ENCODE results near the gene TMEM143.

Gene TMEM143

DNA sequence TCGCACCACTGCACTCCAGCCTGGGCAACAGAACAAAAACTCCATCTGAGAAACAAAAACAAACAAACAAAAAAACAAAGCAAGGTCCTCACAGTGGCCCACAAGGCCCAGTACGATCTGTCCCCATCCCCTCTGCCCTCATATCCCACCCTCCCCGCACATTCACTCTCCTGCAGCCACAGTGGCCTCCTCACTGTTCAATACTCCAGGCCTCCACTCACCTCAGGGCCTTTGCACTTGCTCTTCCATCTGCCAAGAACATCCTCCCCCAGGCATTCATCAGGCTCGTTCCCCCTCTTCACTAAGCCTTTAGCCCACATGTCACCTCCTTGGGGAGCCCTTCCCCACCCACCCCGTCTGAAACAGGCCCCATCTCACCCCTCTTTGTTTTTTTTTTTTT is 4.6 kb downstream of the TMEM143 start:
- DNase-seq (ENCODE audit: low read depth in 2 of 2) = no peak

- DNase-seq (ENCODE audit: low read depth in 2 of 2) = no peak
These were observed 8.3 kb downstream of the TMEM143 start for GRCh38 chr19:48355365-48355954.

DNA sequence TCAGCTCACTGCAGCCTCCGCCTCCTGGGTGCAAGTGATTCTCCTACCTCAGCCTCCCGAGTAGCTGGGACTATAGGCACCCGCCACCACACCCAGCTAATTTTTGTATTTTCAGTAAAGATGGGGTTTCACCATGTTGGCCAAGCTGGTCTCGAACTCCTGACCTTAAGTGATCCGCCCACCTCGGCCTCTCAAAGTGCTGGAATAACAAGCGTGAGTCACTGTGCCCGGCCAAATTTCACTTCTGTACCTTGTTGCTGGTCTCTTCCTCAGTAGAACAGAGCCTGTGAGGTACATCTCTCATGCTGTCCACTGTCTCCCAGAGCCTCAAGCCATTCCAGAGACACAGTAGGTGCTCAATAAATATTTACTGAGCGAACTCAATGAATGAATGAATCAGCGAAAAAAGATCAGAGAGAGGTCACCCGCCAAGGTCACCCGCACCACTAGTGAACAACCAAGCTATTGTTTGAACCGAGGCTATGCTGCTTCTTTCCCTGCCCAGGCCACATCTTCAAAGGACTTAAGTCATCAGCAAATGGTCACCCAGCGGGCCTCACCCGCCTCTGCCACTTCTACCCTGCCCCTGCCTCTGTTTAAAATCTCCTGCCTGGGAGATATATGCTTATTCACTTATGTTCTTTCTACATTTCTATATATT is 9.3 kb downstream of the TMEM143 start:
- no peak for DNase-seq (ENCODE audit: low read depth in 2 of 2)

DNA sequence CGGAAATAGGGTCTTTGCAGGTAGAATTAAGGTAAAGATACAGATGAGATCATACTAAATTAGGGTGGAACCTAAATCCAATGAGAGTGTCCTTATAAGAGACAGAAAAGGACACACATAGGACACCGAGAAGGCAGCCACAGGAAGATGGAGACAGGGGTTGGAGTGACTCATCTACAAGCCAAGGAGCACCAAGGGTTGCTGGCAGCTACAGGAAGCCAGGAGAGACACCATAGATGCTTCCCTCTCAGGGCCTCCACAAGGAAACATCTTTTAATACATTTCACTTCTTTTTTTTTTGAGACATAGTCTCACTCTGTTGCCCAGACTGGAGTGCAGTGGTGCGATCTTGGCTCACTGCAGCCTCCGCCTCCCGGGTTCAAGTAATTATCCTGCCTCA is 10.1 kb downstream of the TMEM143 start:
- DNase-seq (ENCODE audit: low read depth in 2 of 2) = no peak

DNA sequence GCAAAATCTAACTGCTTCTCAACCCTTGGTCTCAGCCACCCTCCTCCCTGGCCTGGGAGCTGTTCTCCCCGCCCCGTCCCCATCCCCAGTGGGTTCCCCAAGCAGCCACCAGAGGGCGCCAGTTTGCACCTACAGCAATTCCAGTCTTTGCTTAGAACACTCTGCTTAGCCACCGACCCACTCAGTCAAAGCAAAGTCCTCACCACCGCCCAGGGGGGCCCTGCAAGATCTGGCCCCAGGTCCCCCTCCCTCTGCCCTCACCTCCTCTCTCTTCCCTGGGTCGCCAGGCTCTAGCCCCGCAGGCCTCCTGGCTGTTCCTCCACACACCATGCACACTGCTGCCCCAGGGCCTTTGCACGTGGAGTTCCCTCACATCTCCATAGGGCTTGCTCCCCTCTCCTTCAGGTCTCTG is 12.4 kb downstream of the TMEM143 start:
- peak; percentile 57 to 75 for DNase-seq (ENCODE audit: low read depth in 2 of 2)

DNA sequence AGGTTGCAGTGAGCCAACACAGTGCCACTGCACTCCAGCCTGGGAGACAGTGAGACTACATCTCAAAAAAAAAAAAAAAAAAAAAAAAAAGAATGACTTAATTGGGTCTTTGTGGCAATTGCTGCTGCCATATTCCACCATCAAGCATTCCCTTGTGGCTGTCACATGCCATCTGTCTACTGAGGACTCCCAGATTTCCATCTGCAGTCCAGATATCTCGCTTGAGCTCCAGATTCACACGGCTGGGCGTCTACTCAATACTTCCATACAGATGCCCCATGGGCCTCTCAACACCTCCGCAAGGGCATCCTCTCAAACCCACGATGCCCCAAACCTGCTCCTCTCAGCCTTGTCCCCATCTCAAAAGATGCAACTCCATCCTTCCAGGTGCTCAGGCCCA is 12.9 kb downstream of the TMEM143 start:
- no peak for DNase-seq (ENCODE audit: low read depth in 2 of 2)

- no peak for DNase-seq (ENCODE audit: low read depth in 2 of 2)
These were observed 15.0 kb downstream of the TMEM143 start for GRCh38 chr19:48348737-48349136.

DNA sequence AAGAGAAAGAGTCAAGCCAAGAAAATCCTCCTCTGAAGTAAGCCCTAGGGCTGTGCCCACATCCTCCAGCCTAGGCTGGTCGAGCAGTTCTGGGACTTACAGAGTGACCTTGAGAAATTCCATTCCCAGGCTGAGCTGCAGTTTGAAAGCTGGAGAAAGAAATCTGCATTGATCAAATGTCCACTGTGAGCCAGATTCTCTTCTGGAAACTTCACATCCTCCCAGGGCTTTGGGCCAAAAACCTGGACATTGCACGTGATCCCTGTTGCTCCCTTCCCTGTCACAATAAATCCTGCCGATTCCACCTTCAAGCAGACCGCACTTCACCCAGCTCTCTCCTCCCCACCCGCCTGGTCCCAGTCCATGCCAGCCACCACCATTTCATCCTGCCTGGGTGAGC is 15.7 kb downstream of the TMEM143 start:
- no peak for DNase-seq (ENCODE audit: low read depth in 2 of 2)

DNA sequence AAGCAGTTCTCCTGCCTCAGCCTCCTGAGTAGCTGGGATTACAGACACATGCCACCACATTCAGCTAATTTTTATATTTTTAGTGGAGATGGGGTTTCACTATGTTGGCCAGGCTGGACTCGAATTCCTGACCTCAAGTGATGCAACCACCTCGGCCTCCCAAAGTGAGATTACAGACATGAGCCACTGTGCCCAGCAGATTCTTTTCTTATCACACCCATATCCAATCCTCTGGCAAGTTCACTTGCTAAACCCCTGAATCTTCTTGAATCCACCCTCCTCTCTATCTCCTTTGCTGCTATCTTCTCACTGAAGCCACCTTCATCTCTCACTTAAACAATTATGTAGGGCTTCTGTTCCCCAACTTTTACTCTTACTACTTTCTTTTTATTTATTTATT is 17.5 kb downstream of the TMEM143 start:
- no peak for DNase-seq (ENCODE audit: low read depth in 2 of 2)

- no peak for DNase-seq (ENCODE audit: low read depth in 2 of 2)
These were observed 18.8 kb downstream of the TMEM143 start for GRCh38 chr19:48344892-48345291.

- DNase-seq (ENCODE audit: low read depth in 2 of 2) = no peak
These were observed 20.7 kb downstream of the TMEM143 start for GRCh38 chr19:48342841-48343540.

DNA sequence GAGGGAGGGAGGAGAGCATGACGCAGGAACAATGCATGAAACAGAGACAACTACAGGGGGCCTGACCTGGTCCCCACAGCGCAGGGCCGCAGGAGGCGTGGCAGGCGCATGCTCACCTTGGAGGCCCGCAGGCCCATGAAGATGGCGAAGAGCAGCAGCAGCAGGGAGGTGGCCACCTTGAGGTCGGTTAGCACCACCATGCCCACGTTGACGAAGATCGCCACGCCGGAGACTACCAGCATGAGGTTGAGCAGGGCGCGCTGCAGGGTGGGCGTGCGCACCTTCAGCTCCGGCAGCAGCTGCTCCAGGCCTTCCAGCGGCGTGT is 21.4 kb downstream of the TMEM143 start:
- DNase-seq (ENCODE audit: low read depth in 2 of 2) = no peak

GRCh38 chr19:48341515-48342413 is 22.0 kb downstream of the TMEM143 start:
- DNase-seq (ENCODE audit: low read depth in 2 of 2) = no peak

- no peak for DNase-seq (ENCODE audit: low read depth in 2 of 2)
These were observed 22.7 kb downstream of the TMEM143 start for GRCh38 chr19:48340995-48341394.

- DNase-seq (ENCODE audit: low read depth in 2 of 2) = no peak
These were observed 24.8 kb downstream of the TMEM143 start for GRCh38 chr19:48338802-48339503.

GRCh38 chr19:48338253-48338755 is 25.4 kb downstream of the TMEM143 start:
- no peak for DNase-seq (ENCODE audit: low read depth in 2 of 2)

- peak; percentile 87 to 90 for DNase-seq (ENCODE audit: low read depth in 2 of 2)
These were observed 30.0 kb downstream of the TMEM143 start for GRCh38 chr19:48333467-48334384.

DNA sequence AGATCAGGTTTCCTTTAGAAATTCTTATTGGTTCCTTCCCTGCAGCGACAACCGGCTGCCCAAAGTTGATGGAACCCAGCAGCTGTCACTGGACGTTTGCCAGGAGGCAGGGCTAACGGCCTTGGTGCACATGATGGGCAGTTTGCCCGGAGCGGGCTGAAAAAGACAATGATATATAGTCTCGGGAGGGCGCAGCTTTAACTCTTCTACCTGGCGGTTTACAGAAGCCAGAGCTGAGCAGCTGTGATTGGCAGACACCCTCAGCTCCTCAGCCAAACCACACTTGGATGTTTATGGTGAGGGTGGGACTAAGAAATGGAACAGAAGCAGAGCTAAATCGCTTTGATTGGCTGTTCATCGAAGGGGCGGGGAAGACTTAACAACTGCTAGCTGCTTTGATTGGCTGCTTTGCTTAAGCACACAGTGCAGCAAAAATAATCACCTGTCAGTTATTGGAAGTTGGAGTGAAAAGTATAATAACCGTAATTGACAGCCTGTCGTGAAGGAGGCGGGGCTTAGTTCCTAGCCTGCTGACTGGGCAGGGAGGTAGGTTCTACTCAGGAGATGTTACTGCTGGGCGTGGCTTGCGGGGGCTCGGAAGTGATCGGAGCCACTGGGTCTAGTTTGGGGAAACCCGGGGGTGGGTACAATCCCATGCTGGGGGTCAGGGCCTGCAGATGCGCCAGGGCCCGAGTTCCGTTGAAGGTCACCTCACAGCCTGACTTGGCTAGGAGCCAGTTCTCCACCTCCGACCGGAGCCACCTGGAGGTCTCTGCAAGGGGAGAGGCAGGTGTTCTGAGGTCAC is 30.9 kb downstream of the TMEM143 start:
- DNase-seq (ENCODE audit: low read depth in 2 of 2) = peak; percentile 72 to 91

DNA sequence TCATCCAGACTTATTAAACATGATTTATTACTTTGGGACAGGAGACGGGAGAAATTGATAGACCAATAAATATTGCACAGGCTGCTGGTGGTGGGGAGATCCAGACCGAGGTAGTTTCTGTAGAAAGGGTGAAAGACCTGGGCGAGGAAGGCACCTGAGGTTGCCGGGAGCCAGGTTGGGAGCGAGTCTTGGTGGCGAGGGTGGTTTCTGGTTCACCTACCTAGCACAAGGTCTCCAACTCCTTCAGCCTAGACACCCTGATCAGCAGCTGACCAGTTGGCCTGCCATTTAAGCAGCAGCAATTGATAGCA is 31.4 kb downstream of the TMEM143 start:
- DNase-seq (ENCODE audit: low read depth in 2 of 2) = no peak

Measured in stimulated activated CD4-positive, alpha-beta T cell treated with anti-CD3 and anti-CD28 coated beads, Interleukin-1b, Interleukin-23, amount 100 ng/mL, for 1 hour (primary cell).